Ecto neural progenitor cell (in vitro differentiated cells): Measurements from ENCODE around the gene PRMT5.

Experiments used
- DNase-seq: peaks from one replicate; pipeline ENCODE4 v3.0.0-alpha.2; 2018; ENCODE audit warnings: low spot score

The PRMT5 gene

GRCh38 chr14:22875003-22875747 is 54.0 kb downstream of the PRMT5 start:
- no peak for DNase-seq

- no peak for DNase-seq
These were observed 56.2 kb downstream of the PRMT5 start for GRCh38 chr14:22872833-22873520.

GRCh38 chr14:22872033-22872832 is 56.9 kb downstream of the PRMT5 start:
- peak; percentile 88 for DNase-seq

- peak; percentile 94 for DNase-seq
These were observed 57.7 kb downstream of the PRMT5 start, which contains the start of gene LRP10 for GRCh38 chr14:22871224-22872032. LRP10 (plus strand) TSS chr14:22871740; CDS start chr14:22872304, 564 bp downstream.

- no peak for DNase-seq
These were observed 58.4 kb downstream of the PRMT5 start for GRCh38 chr14:22870811-22871223.
